GM18870 (cell line): ENCODE results near the gene PTN.
"Not testable (repeated sequence)": the region's sequence is repeated elsewhere in the genome, so short reads cannot be mapped to it uniquely, and the experiment has no call there.

Experiments
- ATAC-seq: cut with Tn5 transposase; IDR thresholded peaks from one replicate; pipeline ENCODE4 v1.9.1; 2021; ENCODE audit warnings: moderate library complexity; ENCODE audit not compliant: unreplicated experiment

PTN gene

DNA sequence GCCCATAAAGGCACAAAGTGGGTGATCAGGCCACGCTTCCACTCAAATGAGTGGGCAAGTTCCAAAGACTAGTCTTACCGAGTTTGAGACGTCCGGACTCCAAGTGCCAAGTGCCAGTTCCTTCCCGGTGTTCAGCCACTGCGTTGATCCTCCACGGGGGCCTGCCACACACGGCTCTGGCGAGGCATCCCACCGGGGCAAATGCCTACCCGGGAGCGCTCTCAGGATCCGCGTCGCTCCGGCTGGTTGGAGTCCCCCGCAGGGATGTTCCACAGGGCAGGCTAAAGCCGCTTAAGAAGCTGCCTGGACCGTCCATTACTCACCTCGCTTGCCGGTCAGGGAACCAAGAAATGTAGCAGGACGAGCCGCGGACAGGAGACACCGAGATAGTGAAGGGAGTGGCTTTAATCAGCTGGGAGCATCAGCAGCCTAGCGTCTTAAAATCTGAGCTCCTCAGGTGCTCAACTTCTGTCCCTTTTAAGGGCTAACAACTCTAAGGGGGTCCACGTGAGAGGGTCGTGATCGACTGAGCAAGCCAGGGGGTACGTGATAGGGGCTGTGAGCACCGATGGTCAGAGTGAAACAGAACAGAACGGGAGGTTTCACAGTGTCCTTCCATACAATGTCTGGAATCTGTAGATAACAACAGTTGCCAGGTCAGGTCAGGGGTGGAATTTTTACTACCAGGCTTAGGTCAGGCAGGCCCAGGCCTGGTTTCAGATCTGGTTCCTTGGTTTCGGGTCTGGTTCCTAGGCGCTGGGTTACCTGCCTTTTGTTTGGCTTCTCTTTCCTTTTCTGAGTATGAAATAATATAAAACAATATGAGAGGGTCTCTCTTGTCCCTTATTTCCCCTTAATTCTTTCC is 75.3 kb downstream of the PTN start:
- not testable (repeated sequence) for ATAC-seq

GRCh38 chr7:137266764-137267163 is 76.8 kb downstream of the PTN start:
- no peak for ATAC-seq

DNA sequence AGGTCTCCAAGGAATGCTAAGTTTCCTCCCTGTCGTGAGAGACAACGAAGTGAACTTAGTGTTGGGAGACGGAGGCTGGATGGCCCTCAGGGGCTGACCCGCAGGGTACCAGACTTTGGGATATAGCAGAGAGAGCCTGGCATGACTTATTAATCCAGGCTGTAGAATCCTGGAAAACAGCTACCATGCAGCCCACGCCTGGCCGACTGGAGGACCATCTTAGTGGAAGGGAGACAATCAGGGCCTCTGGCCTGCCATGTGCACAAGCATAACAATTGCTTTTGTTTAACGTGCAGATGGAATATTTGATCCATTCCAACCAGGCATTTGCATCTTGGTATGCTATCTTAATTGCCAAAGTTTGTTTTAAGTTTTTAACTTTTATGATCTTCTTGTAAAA is 78.1 kb downstream of the PTN start:
- not testable (repeated sequence) for ATAC-seq

DNA sequence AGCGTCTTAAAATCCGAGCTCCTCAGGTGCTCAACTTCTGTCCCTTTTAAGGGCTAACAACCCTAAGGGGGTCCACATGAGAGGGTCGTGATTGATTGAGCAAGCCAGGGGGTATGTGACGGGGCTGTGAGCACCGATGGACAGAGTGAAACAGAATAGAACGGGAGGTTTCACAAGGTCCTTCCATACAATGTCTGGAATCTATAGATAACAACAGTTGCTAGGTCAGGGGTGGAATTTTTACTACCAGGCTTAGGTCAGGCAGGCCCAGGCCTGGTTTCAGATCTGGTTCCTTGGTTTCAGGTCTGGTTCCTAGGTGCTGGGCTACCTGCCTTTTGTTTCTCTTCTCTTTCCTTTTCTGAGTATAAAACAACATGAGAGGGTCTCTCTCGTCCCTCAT is 80.9 kb downstream of the PTN start:
- ATAC-seq = no peak

DNA sequence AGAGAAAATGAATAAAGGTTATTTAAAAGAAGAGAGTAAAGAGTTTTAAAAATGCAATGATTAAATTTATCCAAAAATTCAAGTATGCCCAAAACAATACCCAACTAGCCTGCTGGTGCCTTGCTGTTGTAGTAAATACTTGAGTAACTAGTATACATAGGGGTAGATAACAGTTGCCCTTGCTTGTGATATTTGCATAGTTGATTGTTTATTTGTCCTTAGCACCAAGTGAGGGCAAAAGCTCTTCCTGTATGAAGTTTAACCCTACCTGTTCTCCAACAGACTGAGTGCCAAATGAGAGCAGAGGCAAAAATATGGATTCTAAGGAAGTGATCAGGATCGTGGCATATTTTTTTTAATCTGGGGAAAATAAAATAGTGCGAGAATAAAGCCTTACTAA is 85.0 kb downstream of the PTN start:
- ATAC-seq = no peak

GRCh38 chr7:137254766-137255165 is 88.8 kb downstream of the PTN start:
- no peak for ATAC-seq

- ATAC-seq = no peak
These were observed 97.6 kb downstream of the PTN start for GRCh38 chr7:137245890-137246289.

DNA sequence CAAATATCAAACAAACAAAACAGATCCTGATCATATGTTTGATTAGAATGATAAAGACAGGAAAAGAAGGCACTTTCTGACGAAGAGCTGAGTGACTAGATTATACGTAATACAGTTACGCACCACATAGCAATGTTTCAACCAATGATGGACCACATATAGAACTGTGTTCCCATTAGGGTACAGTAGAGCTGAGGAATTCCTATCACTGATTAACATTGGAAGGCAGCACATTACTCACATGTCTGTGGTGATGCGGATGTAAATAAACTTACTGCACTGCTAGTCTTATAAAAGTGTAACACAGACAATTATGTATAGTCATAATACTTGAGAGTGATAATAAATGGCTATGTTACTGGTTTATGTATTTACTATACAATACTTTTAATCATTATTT is 98.3 kb downstream of the PTN start:
- no peak for ATAC-seq

DNA sequence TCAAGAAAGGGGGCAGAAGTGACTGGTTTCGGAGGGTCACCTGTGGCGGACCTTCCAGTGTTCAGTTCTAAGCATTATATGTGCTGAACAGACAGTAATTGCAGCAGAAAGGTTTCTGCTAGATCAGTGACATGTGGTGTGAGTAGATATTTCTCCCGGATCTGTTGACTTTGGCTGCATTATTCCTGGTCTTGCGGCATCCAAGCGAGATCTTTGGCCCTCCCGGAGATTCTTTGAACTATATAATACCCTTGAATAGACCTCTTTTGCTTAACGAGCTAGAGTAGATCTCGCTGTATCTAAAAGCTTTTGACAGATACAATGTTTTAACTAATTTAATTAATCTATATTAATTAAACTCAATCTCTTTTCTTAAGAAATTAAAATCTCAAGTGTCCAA is 99.8 kb downstream of the PTN start:
- no peak for ATAC-seq

DNA sequence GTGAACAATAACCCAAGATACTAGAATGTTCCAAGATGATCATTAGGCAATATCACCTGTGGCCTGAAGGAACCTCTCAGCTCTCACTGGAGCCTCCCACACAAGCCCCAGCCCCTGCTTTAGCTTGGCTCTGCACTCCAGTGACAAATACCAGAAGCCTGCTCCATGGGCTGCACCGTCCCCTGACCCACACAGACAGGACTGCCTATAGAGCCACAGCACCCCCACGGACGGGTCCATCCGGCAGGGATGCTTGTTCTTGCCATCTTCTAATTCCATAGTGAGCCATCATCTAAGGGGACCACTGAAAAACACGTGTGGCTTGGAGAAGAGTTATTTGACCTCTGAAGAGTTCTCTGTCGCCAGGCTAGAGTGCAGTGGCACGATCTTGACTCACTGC is 100.9 kb downstream of the PTN start:
- no peak for ATAC-seq

DNA sequence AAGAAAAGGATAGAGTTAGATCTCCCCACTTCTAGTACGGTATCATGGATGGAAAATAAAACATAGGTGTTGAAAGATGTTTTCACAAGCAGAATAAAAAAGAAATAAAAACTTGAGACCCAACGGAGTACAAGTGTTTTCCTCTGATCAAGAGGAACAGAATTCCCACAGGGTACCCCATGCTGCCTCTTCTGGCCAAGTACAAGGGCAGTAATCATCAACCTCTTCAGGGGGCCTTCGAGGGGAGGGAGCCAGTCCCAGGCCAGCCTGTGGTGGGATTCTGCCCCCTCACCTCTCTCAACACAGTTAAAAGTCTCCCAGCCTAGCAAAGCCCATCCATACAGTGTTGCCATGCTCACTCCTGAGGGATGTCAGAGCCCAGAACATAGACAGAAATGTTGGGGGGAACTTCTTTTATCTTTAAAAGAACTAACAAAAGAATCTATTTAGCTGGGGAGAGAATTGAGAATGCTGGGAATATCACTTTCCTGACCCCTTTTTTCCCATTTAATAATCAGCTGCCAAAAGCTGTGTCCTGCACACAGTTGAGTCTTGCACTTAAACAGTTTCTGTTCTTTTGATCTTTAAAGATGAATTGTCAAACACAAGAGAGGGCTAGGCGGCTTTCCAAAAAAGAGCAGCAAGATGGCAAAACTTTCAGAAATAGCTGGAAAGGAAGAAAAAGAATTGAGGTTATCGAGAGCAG is 101.7 kb downstream of the PTN start:
- ATAC-seq = no peak

- not testable (repeated sequence) for ATAC-seq
These were observed 104.3 kb downstream of the PTN start for GRCh38 chr7:137239186-137239585.

DNA sequence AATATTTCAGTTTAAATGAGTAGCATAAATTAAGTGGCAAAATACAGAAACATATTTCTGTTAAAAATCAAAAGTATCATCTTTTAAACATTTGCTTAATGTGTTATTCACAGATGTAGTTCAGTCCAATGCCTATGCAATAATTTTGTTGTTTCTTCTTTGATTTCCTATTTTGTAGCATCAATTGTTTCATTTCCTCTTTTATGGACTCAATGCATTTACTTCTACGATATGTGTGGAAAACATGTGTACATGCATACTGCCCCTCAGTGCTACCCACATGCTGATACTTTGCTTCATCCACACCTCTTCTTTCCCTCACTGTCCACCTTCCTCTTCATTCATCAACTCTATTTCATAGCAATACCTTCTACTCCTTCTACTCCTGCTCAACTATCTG is 108.1 kb downstream of the PTN start:
- no peak for ATAC-seq

- no peak for ATAC-seq
These were observed 112.4 kb downstream of the PTN start for GRCh38 chr7:137231167-137231566.

DNA sequence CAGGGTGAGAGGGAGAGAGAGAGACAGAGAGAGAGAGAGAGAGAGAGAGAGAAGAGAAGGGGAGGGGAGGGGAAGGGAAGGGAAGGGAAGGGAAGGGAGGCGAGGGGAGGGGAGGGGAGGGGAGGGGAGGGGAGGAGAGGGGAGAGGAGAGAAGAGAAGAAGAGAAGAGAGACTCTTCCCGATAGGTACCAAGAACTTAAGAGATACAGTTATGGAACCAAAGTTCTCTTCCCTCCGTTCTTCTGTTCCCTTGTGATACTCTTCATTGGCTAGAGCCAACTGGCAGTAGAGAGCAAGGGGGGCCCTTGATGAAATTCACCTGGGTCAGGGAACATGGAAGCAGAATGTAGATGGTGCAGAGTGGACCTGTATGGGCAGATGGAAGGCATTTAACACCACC is 122.1 kb downstream of the PTN start:
- no peak for ATAC-seq

DNA sequence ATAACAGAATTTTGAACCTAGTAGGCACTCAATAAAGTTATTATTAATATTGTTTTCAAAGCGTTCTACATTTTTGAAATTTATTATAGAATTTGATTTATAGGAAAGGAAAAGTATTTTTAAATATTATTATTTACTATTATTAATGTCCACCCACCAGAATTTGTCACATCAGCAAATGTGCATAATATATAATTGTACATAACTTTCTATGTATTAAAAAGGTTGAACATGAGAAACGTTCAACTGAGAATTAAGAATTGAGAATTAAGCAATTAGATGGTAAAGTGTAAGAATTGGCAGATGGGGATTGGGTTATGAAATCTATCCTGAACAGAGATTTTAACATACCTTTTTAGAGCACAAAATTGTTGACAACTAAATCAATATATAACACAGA is 129.8 kb downstream of the PTN start:
- ATAC-seq = no peak

- ATAC-seq = no peak
These were observed 134.2 kb downstream of the PTN start for GRCh38 chr7:137209151-137209817.

DNA sequence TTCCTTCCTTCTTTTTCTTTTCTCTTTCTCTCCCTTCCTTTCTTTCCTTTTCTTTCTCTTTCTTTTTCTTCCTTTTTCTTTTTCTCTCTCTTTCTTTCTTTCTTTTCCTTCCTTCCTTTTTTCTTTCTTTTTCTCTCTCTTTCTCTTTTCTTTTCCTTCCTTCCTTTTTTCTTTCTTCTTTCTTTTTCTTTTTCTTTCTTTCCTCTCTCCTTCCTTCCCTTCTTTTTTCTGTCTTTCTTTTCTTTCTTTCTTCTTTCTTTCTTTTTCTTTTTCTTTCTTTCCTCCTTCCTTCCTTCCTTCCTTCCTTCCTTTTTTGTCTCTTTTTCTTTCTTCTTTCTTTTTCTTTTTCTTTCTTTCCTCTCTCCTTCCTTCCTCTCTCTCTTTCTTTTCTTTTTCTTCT is 136.8 kb downstream of the PTN start:
- no peak for ATAC-seq

GRCh38 chr7:137204246-137204645 is 139.3 kb downstream of the PTN start:
- ATAC-seq = no peak

GRCh38 chr7:137203351-137203750 is 140.2 kb downstream of the PTN start:
- no peak for ATAC-seq

DNA sequence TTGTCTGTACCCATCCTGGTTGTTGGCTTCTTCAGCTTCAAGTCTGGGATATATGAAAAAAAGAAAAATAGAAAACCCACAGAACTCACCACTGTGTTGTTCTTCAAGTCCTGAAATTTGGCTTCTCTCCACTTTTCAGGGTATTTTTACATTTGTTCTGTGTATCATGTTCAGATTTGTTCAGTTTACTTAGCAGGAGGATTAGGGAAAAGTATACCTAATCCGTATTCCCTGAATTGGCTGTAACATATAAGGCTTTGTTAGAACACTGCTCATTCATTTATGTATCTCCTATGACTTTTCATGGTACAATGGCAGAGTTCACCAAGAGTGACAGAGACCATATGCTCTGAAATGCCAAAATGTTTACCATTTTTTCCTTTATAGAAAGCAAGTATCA is 146.9 kb downstream of the PTN start:
- no peak for ATAC-seq

GRCh38 chr7:137195996-137196395 is 147.5 kb downstream of the PTN start:
- no peak for ATAC-seq
